ENCODE results near the gene MED14.

MED14 gene

GRCh38 chrX:40729598-40730584, 5.5 kb downstream of the MED14 start:
- peak in 1 of 6 experiments; percentile 8 for DNase-seq

- no peak for DNase-seq
These were observed 7.6 kb downstream of the MED14 start for GRCh38 chrX:40727581-40728252.

DNA sequence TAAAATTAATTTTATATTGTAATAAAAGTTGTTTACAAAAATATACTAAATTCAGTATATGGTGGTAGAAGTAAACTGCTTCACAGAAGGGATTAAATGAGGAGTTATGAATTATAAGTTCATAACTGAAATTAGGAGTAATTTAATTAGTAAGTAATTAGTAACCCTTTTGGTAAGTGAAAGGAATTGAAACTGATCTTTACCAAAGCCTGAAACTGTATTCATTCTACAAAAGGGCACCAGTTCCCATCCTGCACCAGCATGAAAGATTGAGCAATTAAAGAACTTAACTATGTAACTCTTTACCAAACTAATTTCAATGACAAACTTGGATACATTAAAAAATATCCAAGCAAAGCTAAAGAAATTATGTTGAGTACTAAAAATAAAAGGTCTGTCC, 8.2 kb downstream of the MED14 start:
- no peak for DNase-seq

DNA sequence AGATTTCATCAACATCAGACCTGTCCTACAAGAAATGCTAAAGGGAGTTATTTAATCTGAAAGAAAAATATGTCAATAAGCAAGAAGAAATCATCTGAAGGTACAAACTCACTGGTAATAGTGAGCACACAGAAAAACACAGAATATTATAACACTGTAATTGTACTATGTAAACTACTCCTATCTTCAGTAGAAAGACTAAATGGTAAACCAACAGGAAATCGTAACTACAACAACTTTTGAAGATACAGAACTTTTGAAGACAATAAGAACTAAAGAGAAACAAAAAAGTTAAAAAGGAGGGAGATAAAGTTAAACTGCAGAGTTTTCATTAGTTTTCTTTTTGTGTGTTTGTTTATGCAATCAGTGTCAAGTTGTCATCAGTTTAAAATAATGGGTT, 12.4 kb downstream of the MED14 start:
- DNase-seq = peak in 2 of 6 experiments; percentile 23 to 28

DNA sequence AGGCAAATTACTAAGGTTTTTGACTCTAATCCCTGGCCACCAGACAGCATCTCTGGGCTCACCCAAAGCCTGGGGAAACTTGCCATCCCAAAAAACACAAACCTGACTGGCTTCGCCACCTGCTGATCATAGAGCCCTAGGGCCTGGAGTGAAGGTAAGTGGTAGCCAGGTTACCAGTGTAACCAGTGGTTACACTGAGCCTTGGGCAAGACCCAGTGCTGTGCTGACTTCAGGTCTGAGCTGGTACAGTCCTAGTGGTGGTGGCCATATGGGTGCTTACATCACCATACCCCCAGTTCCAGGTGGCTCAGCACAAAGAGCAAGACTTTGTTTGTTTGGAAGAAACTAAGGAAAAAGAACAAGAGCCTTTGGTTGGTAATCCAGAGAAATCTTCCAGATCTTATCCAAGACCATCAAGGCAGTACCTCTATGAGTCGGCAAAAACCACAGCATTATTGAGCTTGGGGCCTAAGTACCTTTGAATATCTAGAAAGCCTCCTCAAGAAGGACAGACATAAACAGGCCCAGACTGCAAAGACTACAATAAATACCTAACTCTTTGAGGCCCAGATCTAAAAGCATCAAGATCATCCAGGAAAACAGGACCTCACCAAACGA, 13.7 kb downstream of the MED14 start:
- no peak for DNase-seq

- DNase-seq = no peak
These were observed 14.6 kb downstream of the MED14 start for GRCh38 chrX:40720792-40721191.

GRCh38 chrX:40720339-40720738, 15.0 kb downstream of the MED14 start:
- no peak for DNase-seq

GRCh38 chrX:40719731-40720130, 15.6 kb downstream of the MED14 start:
- no peak for DNase-seq

DNA sequence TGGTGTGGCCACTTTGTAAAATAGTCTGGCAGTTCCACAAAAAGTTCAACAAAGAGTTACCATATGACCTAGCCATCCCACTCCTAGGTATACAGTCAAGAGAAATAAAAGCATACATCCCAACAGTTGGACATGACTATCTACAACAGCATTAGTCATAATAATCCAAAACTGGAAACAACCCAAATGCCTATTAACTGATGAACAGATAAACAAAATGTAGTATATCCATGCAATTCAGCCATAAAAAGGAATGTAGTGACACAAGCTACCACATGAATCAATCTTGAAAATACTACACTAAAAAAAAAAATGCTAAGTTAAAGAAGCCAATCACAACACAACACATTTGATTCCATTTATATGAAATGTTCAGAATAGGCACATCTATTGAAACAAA, 16.1 kb downstream of the MED14 start:
- DNase-seq = no peak

- no peak for DNase-seq
These were observed 25.9 kb downstream of the MED14 start for GRCh38 chrX:40709395-40709794.

GRCh38 chrX:40705658-40706312, 29.6 kb downstream of the MED14 start:
- DNase-seq = no peak

GRCh38 chrX:40700640-40701342, 34.6 kb downstream of the MED14 start:
- no peak for DNase-seq

GRCh38 chrX:40698851-40699250, 36.5 kb downstream of the MED14 start:
- no peak for DNase-seq

DNA sequence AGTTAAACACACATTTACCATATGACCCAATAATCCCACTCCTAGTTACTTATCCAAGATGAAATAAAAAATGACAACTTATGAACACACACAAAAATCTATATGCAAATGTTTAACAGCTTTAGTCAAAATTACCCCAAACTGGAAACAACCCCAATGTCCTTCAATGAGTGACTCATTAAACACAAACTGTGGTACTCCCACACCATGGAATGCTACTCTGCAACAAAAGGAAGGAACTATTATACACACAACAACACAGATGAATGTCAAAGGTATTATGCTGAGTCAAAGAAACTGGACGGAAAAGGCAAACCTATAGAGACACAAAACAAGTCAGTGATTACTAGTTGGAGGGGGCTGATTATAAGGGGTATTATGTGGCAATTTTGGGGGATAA, 40.5 kb downstream of the MED14 start:
- DNase-seq = no peak

DNA sequence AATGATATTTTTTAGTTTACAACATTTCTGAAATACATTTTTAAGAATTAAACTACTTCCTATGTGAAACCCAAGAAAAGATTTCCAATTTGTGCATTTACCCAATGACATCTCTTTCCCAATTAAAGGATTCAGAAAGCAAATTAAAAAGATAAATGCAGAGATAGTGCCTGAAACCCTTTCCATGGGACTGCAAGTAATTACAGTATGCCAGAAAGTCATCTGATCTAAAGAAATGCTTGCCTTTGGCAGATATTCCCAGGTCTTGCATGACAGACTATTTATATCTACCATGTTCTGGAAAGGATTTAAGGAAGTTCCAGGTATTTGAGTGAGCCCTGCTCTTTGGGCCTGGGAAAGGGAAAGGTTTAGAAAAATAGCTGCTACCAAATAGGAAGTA, 46.4 kb downstream of the MED14 start:
- DNase-seq = no peak

GRCh38 chrX:40687169-40687568, 48.2 kb downstream of the MED14 start:
- DNase-seq = no peak

GRCh38 chrX:40685362-40685918, 49.9 kb downstream of the MED14 start:
- no peak for DNase-seq

DNA sequence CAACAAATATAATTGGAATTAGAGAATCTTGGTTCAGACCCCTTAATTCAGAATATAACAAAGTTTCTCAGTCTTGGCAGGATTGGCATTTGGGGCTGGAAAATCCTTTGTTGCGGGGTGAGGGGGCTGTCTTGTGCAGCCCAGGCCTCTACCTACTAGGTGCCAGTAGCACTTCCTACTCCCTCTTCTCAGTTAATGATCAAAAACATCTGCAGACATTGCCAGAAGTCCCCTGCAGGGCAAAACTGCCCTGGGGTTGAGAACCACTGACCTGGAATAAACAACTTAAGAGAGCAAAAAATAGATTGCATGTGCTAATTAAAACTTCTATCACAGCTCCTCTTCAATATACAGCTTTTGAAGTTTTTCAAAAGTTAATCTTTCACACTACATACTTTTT, 51.2 kb downstream of the MED14 start:
- DNase-seq = no peak

DNA sequence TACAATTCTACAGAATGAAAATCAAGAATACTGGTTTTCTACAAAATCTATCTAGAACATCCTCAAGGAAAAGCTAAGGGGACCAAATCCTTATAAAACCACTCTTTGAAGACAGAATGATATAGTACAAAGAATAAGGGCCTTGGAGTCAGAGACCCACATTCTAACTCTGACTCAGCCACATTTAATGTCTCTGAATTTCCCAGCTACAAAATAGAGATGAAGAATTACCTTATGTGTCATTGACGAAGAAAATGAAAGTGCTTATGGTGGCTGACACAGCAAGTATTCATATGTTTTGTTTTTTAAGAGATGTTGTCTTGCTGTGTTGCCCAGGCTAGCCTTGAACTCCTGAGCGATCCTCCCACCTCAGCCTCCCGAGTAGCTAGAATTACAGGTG, 52.1 kb downstream of the MED14 start:
- DNase-seq = no peak

DNA sequence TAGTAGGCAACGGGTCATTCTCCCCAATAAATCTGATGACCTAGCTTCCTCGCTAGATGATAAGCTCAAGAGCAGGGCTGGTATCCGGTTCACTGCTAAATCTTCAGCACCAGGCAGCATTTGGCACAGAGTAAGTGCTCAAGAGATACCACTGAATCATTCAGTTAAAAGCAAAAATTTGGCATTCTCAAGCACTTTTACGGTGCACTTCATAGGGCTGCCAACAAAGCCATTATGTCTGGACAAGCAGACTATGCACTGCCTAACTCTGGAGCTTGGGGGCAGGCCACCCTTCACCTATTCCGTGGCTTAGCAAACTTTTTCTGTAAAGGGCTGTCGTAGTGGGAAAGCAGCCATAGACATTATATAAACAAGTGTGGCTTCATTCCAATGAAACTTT, 64.2 kb downstream of the MED14 start:
- no peak for DNase-seq

- DNase-seq = no peak
These were observed 71.3 kb downstream of the MED14 start for GRCh38 chrX:40663880-40664630.

Data from stimulated activated naive CD4-positive, alpha-beta T cell (primary cell).